ENCODE results near the gene SLC39A2. TPM values are rescaled to one million over a fixed set of nuclear protein-coding genes. Genes with fewer than 3 reads are reported as not detected.

Gene SLC39A2
- total RNA-seq, 1 experiment from 2014 or later, result not detected

DNA sequence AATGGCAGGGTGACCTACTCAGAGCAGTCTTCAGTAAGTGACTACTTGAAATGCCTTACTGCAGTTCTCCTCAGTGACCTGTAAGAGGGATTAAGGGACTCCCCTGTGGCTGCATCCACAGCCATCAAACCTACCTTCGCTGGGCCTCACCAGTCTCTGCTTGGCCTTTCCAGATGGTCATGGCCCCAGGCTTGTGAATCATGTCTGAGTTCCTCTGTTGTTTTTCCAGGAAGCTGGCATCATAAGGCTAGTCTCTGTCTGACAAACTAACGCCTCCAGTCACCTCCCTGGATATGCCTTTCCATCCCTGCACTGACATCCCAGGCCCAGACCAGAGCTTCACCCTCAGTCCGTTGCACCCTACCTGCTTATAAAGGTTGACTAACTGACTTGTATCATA is 29.8 kb upstream of the SLC39A2 start:
- intact Hi-C loops (cut with micrococcal nuclease), result no loop called here
- DNase-seq (ENCODE audit: unreplicated experiment), result peak; percentile 16
- Mint-ChIP-seq H3K4me3 (ENCODE audit: unreplicated experiment) (no peak overlapping the region), H3K36me3 (ENCODE audit: insufficient read depth, unreplicated experiment) (peaks cover 4% of the 10 kb centered on the region), H3K27ac (ENCODE audit: low read depth, unreplicated experiment) (no peak overlapping the region), H3K27me3 (ENCODE audit: insufficient read depth, unreplicated experiment) (peaks cover 8% of the 10 kb centered on the region), H3K4me1 (ENCODE audit: insufficient read depth, unreplicated experiment) (peaks cover 16% of the 10 kb centered on the region), H3K9me3 (ENCODE audit: unreplicated experiment) (no peaks in the 10 kb centered on the region)
- ChIA-PET CTCF (interaction anchor here (0.6 to 7.4 kb wide), 14 partner anchors 9 to 284 kb away, joined by 3 to 147 read pairs (median 4); no protein-coding TSS in a partner anchor), POLR2A (no interaction called here)
- no peak for TF ChIP-seq CTCF (IDR thresholded peaks at IDR 0.05; ENCODE audit: unreplicated experiment)
- BruUV-seq (replicated peaks), result no TSS peak

DNA sequence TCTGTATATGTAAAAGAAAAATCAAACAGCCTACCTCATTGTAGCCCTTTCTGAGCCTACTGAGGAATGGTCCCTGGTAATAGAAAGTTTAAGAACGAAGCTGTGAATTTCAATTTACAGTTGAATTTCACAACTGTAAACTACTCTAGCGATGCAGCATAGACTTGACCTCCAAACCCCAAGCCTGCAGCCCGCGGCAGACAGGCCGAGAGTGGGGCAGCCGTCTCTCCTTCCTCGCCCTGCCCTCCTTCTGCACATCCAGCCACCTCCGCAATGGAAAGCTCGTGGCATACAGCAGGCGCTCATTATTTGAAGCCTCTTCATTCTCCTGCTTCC is 28.5 kb upstream of the SLC39A2 start:
- no peak for DNase-seq (ENCODE audit: unreplicated experiment)
- BruUV-seq (replicated peaks), result no TSS peak
- no peak for TF ChIP-seq CTCF (IDR thresholded peaks at IDR 0.05; ENCODE audit: unreplicated experiment)
- Mint-ChIP-seq H3K27me3 (ENCODE audit: insufficient read depth, unreplicated experiment) (peaks cover 8% of the 10 kb centered on the region), H3K27ac (ENCODE audit: low read depth, unreplicated experiment) (peak overlapping the region; percentile 27), H3K4me1 (ENCODE audit: insufficient read depth, unreplicated experiment) (peaks cover 16% of the 10 kb centered on the region), H3K36me3 (ENCODE audit: insufficient read depth, unreplicated experiment) (peaks cover 4% of the 10 kb centered on the region), H3K9me3 (ENCODE audit: unreplicated experiment) (no peaks in the 10 kb centered on the region), H3K4me3 (ENCODE audit: unreplicated experiment) (peak overlapping the region; percentile 84)
- POLR2A ChIA-PET, result interaction anchor here (0.9 to 2.6 kb wide), 9 partner anchors 10 to 515 kb away, joined by 3 to 19 read pairs (median 4); partner anchors contain the start of genes APEX1, PIP4P1 and SLC39A2
- intact Hi-C loops (cut with micrococcal nuclease), result loop anchor here (2.0 to 10.0 kb wide), 3 partner anchors 70 to 646 kb away; no protein-coding TSS in a partner anchor
- CTCF ChIA-PET, result interaction anchor here (0.5 to 7.4 kb wide), 66 partner anchors 8 to 1100 kb away, joined by 3 to 147 read pairs (median 6); partner anchors contain the start of genes RNASE13, RNASE7 and SLC39A2

DNA sequence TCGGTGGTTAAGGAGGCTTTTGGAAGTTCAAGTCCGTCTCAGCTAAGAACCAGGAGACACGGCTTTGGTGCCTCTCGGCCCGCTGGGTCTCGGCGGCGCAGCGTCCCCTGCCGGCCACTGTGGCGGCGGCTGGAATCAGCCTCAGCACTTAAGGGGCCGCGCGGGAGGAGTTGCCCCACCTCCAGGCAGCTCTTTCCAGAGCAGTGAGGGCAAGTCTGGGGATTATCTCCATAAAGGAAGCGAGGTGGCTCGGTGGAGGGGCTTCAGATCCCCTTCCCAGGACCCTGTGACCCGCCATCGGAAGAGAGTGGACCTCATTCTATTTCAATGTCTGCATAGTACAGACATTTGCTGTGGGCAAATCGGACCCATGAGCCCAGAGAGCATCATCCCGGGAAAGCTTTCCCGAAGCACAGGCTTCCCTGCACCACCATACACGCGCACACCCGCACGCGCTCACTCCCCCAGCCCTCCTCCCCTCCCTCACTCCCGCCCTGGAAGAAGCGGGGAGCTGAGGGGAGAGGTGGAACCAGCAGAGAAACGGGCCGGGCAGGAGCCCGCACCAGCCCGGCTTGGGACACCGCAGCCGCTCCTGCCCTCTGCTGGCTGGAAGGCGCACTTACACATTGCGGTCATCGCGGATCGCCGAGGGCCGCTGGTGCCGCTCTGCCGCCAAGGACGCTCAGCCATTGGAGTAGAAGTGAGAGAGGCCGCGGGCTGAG is 27.9 kb upstream of the SLC39A2 start:
- Mint-ChIP-seq H3K27ac (ENCODE audit: low read depth, unreplicated experiment) (peak overlapping the region; percentile 27), H3K9me3 (ENCODE audit: unreplicated experiment) (no peaks in the 10 kb centered on the region), H3K4me3 (ENCODE audit: unreplicated experiment) (peak overlapping the region; percentile 84), H3K4me1 (ENCODE audit: insufficient read depth, unreplicated experiment) (peaks cover 16% of the 10 kb centered on the region), H3K36me3 (ENCODE audit: insufficient read depth, unreplicated experiment) (peaks cover 4% of the 10 kb centered on the region), H3K27me3 (ENCODE audit: insufficient read depth, unreplicated experiment) (peaks cover 8% of the 10 kb centered on the region)
- ChIA-PET CTCF (interaction anchor here (0.5 to 7.4 kb wide), 80 partner anchors 9 to 1459 kb away, joined by 3 to 147 read pairs (median 5); partner anchors contain the start of genes RNASE13, RNASE4, RNASE7 and SLC39A2), POLR2A (interaction anchor here (0.6 to 2.6 kb wide), 10 partner anchors 10 to 516 kb away, joined by 3 to 19 read pairs (median 4); partner anchors contain the start of genes APEX1, PIP4P1 and SLC39A2)
- peak; percentile 78 for DNase-seq (ENCODE audit: unreplicated experiment)
- BruUV-seq (replicated peaks), result no TSS peak
- TF ChIP-seq CTCF (IDR thresholded peaks at IDR 0.05; ENCODE audit: unreplicated experiment), result peak; percentile 75
- intact Hi-C loops (cut with micrococcal nuclease), result loop anchor here (1.0 to 10.0 kb wide), 6 partner anchors 16 to 646 kb away; no protein-coding TSS in a partner anchor

DNA sequence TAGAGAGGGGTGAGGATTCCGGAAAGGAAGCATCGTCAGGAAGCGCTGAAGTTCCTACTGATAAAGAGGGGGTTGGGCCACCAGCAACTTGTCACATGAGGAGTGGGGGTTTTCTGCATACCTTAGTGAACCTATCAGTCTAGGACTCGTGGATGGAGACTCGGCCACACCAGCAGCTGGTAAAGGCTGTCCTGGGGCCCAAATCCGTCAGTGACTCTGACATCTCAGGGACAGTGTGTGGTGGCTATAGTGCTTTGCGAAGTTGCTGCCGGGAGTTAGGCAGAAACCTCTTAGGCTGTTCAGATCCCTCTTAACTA is 27.4 kb upstream of the SLC39A2 start:
- POLR2A ChIA-PET, result interaction anchor here (0.6 to 2.6 kb wide), 9 partner anchors 11 to 510 kb away, joined by 3 to 19 read pairs (median 4); partner anchors contain the start of genes PIP4P1 and SLC39A2
- H3K36me3 Mint-ChIP-seq (ENCODE audit: insufficient read depth, unreplicated experiment), result peaks cover 4% of the 10 kb centered on the region
- BruUV-seq (replicated peaks), result no TSS peak
- no peaks in the 10 kb centered on the region for H3K9me3 Mint-ChIP-seq (ENCODE audit: unreplicated experiment)
- intact Hi-C loops (cut with micrococcal nuclease), result loop anchor here (1.0 to 10.0 kb wide), 6 partner anchors 16 to 647 kb away; no protein-coding TSS in a partner anchor
- peak overlapping the region; percentile 84 for H3K4me3 Mint-ChIP-seq (ENCODE audit: unreplicated experiment)
- H3K27ac Mint-ChIP-seq (ENCODE audit: low read depth, unreplicated experiment), result no peak overlapping the region
- CTCF ChIA-PET, result interaction anchor here (0.6 to 7.4 kb wide), 49 partner anchors 9 to 1458 kb away, joined by 3 to 147 read pairs (median 7); partner anchors contain the start of genes RNASE13, RNASE7 and SLC39A2
- TF ChIP-seq CTCF (IDR thresholded peaks at IDR 0.05; ENCODE audit: unreplicated experiment), result no peak
- peaks cover 8% of the 10 kb centered on the region for H3K27me3 Mint-ChIP-seq (ENCODE audit: insufficient read depth, unreplicated experiment)
- no peak for DNase-seq (ENCODE audit: unreplicated experiment)
- peaks cover 16% of the 10 kb centered on the region for H3K4me1 Mint-ChIP-seq (ENCODE audit: insufficient read depth, unreplicated experiment)

All from MCF 10A (cell line).